Mesendoderm (in vitro differentiated cells): Measurements from ENCODE around the gene DOK3.
"Not testable (repeated sequence)": the region's sequence is repeated elsewhere in the genome, so short reads cannot be mapped to it uniquely, and the experiment has no call there.

Experiments
- DNase-seq: peaks from one replicate; pipeline ENCODE4 v3.0.0; 2013
- H2AK5ac ChIP-seq: 2 replicates; pipeline ENCODE4 v1.6.1; 2013; ENCODE audit warnings: low read length, inconsistent platforms
- H2BK120ac ChIP-seq: 2 replicates; pipeline ENCODE4 v1.6.1; 2013; ENCODE audit warnings: low read depth, mild to moderate bottlenecking, low read length, moderate library complexity, mixed read lengths
- H2BK15ac ChIP-seq: replicated peaks from 2 replicates; pipeline ENCODE4 v1.6.1; 2013; ENCODE audit warnings: low read depth, mild to moderate bottlenecking, moderate library complexity
- H2BK5ac ChIP-seq: 2 replicates; pipeline ENCODE4 v1.6.1; 2013; ENCODE audit warnings: low read length, inconsistent platforms
- H3K18ac ChIP-seq: 2 replicates; pipeline ENCODE4 v1.6.1; 2013; ENCODE audit warnings: mild to moderate bottlenecking, low read length, mixed read lengths
- H3K23ac ChIP-seq: one replicate; pipeline ENCODE4 v1.6.1; 2013; ENCODE audit warnings: low read length
- H3K27ac ChIP-seq: 2 replicates; pipeline ENCODE4 v1.5.1; 2013; ENCODE audit warnings: low read depth, mild to moderate bottlenecking, inconsistent platforms, low read length, moderate library complexity
- H3K27me3 ChIP-seq: 2 replicates; pipeline ENCODE4 v1.6.1; 2013; ENCODE audit warnings: low read length, control low read depth, mild to moderate bottlenecking, inconsistent platforms; ENCODE audit not compliant: insufficient read depth, poor library complexity
- H3K36me3 ChIP-seq: 2 replicates; pipeline ENCODE4 v1.6.1; 2013; ENCODE audit warnings: low read length, inconsistent platforms; ENCODE audit not compliant: control insufficient read depth, insufficient read depth
- H3K4ac ChIP-seq: one replicate; pipeline ENCODE4 v1.6.1; 2013; ENCODE audit warnings: low read depth, mild to moderate bottlenecking, low read length, moderate library complexity
- H3K4me1 ChIP-seq: 2 replicates; pipeline ENCODE4 v1.6.1; 2013; ENCODE audit warnings: low read depth, low read length, inconsistent platforms; ENCODE audit not compliant: control insufficient read depth
- H3K4me2 ChIP-seq: 2 replicates; pipeline ENCODE4 v1.6.1; 2013; ENCODE audit warnings: low read length
- H3K4me3 ChIP-seq: 2 replicates; pipeline ENCODE4 v1.5.1; 2013; ENCODE audit warnings: mild to moderate bottlenecking, low read length
- H3K56ac ChIP-seq: one replicate; pipeline ENCODE4 v1.6.1; 2013; ENCODE audit warnings: low read length
- H3K79me1 ChIP-seq: 2 replicates; pipeline ENCODE4 v1.6.1; 2013; ENCODE audit warnings: low read length, inconsistent platforms
- H3K79me2 ChIP-seq: 2 replicates; pipeline ENCODE4 v1.6.1; 2013; ENCODE audit warnings: mild to moderate bottlenecking, low read length; ENCODE audit not compliant: control insufficient read depth, insufficient read depth
- H3K9ac ChIP-seq: 2 replicates; pipeline ENCODE4 v1.6.1; 2013; ENCODE audit warnings: low read length, inconsistent platforms
- H4K5ac ChIP-seq: one replicate; pipeline ENCODE4 v1.6.1; 2013; ENCODE audit warnings: low read length
- H4K8ac ChIP-seq: one replicate; pipeline ENCODE4 v1.6.1; 2013; ENCODE audit warnings: low read depth, mild to moderate bottlenecking, control low read depth, low read length, moderate library complexity
- WGBS: extraction: QIAGEN DNeasy Blood & Tissue Kit; methylation state at CpG from one replicate; pipeline ENCODE4 v1.1.7; 2013; ENCODE audit warnings: low lambda C conversion rate, missing lambda C conversion rate; ENCODE audit not compliant: insufficient coverage; ENCODE audit errors: extremely low coverage; 5-methylcytosine and 5-hydroxymethylcytosine counted together

Gene DOK3

DNA sequence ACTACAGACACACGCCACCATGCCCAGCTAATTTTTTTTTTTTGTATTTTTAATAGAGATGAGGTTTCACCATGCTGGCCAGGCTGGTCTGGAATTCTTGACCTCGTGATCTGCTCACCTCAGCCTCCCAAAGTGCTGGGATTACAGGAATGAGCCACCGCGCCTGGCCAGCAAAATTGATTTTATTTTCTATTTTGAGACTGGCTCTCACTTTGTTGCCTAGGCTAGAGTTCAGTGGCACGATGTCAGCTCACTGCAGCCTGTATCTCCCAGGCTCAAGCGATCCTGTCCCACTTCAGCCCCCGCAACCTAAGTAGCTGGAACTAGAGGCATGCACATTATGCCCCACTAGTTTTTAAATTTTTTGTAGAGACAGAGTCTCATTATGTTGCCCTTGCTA is 24.8 kb upstream of the DOK3 start:
- not testable (repeated sequence) for H4K5ac ChIP-seq, DNase-seq, H3K4ac ChIP-seq, H3K27ac ChIP-seq, H3K4me3 ChIP-seq, H3K9ac ChIP-seq, H3K4me2 ChIP-seq, H2AK5ac ChIP-seq, H3K56ac ChIP-seq, H3K27me3 ChIP-seq, H2BK120ac ChIP-seq, H3K79me1 ChIP-seq, H3K23ac ChIP-seq, H2BK5ac ChIP-seq, H2BK15ac ChIP-seq, H3K18ac ChIP-seq, H4K8ac ChIP-seq, H3K79me2 ChIP-seq, H3K4me1 ChIP-seq
- no CpG with 5 or more reads among the region's 7 CpGs for WGBS
- peaks cover 11% of the 10 kb centered on the region for H3K36me3 ChIP-seq

DNA sequence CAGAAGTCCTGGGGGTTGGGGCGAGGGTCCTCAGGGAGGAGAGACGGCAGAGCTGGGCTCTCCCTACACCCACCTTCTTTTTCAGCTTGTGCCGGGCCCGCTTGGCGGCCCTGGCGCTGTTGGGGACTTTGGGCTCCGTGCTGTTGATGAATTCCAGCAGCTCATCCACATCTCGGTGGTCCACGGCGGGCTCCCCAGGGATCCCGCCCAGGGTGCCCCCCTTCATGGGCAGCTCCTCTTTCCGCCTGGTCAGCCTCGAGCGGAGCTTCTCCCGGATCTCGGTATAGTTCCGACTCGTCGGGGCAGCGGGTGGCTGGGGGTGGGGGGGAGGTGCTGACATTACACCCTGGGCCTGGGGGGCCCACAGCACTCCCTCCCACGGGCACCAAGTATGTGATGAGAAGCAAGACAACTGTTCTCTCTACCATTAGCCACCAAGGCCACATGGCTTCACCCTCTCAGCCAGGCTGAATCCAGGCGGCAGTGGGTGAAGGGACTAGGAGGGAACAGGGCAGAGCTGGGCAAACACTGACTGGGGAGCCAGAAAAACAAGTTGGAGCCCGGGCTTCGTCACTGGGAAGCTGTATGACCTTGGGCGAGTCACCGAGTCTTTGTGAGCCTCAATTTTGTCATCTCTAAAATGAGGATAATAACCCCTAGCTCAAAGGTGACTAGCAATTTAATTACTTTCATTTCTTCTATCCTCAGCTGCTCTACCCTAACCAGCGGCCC is 21.7 kb upstream of the DOK3 start:
- Histone ChIP-seq H3K4me1 (no peaks in the 10 kb centered on the region), H2BK120ac (no peak overlapping the region), H2BK5ac (no peak overlapping the region), H3K27me3 (no peaks in the 10 kb centered on the region), H3K27ac (no peak overlapping the region), H3K9ac (no peak overlapping the region), H3K18ac (no peak overlapping the region), H3K4me2 (no peak overlapping the region), H3K56ac (no peak overlapping the region), H2BK15ac (no peak overlapping the region), H3K79me1 (no peaks in the 10 kb centered on the region), H3K36me3 (peaks cover 17% of the 10 kb centered on the region), H3K79me2 (no peaks in the 10 kb centered on the region), H4K5ac (no peak overlapping the region), H3K4ac (no peak overlapping the region), H3K23ac (no peak overlapping the region), H2AK5ac (no peak overlapping the region), H4K8ac (no peak overlapping the region), H3K4me3 (no peak overlapping the region)
- DNase-seq: no peak
- WGBS: no CpG with 5 or more reads among the region's 27 CpGs

DNA sequence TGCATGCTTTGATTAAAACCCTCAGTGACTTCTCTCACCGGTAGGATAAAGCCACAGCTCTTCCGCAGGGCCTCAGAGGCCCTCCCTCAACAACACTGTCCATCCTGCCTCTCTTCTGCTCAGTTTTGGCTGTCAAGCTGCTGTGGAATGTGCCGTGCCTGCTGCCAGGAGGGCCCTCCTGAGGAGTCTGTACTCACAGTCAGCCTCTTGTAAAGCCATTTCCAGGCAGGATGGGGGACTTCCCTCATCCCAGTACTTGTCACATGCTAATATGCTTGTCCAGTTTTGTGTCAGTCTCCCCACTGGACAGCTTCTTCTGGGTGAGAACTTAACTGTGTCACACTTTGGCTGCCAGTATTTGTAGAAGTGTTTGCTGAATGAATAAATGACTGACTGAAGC is 21.0 kb upstream of the DOK3 start:
- Histone ChIP-seq H3K79me1 (no peaks in the 10 kb centered on the region), H3K4me1 (no peaks in the 10 kb centered on the region), H2AK5ac (no peak overlapping the region), H3K23ac (no peak overlapping the region), H3K4me3 (no peak overlapping the region), H3K27ac (no peak overlapping the region), H3K27me3 (no peaks in the 10 kb centered on the region), H4K5ac (no peak overlapping the region), H3K4me2 (no peak overlapping the region), H3K18ac (no peak overlapping the region), H3K36me3 (peaks cover 17% of the 10 kb centered on the region), H3K4ac (no peak overlapping the region), H3K56ac (no peak overlapping the region), H2BK120ac (no peak overlapping the region), H3K79me2 (no peaks in the 10 kb centered on the region), H2BK15ac (no peak overlapping the region), H2BK5ac (no peak overlapping the region), H4K8ac (no peak overlapping the region), H3K9ac (no peak overlapping the region)
- DNase-seq: no peak
- WGBS: no CpG with 5 or more reads among the region's 3 CpGs

DNA sequence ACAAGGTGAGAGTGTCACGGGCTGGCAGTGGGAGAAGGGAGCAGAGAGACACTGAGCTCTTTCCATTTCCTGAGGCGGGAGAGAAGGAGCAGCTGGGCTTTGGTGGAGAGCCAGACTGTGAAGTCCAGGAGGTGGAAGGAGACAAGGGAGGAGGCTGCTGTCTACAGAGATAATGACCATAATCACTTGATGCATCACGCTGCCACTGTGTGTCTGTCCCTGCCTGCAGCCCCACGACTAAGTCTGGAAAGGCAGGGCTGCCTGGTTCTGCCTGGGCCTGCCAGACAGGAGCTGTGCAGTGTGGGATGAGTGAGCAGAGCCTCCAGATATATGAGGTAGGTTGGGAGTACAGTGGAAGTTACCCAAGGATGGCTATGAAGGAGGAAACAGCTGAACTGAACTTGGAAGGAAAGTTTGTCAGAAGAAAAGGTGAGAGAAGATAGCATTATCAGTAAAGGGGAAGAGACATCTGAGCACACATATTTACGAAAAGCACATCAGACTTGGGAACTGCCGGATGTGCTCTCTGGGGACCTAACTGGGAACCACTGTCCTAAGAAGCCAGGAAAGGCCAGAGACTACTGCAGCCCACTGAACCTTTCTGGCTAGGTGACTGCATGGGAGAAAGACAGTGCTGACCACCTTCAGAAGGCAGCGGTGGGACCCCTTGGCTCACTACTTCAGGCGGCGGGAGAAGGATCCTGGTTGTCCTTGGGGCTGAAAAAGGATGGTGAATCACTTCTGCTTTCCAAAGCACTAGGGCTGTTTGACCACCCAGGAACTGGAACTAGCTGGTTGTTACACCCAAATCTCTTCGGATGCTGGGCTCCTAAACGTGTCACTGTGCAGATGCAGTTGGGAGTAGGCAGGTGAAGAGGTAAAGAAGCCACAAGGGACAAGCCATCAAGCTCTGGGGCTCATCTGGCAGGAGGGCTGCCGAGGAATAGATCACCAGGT is 19.9 kb upstream of the DOK3 start:
- no peak overlapping the region for H3K4me2 ChIP-seq
- no peak overlapping the region for H2BK120ac ChIP-seq
- no peak overlapping the region for H2BK5ac ChIP-seq
- no peak for DNase-seq
- no peaks in the 10 kb centered on the region for H3K79me2 ChIP-seq
- H3K4me1 ChIP-seq: no peaks in the 10 kb centered on the region
- no peak overlapping the region for H2AK5ac ChIP-seq
- no peak overlapping the region for H3K4ac ChIP-seq
- no peak overlapping the region for H4K5ac ChIP-seq
- no peaks in the 10 kb centered on the region for H3K79me1 ChIP-seq
- no peaks in the 10 kb centered on the region for H3K27me3 ChIP-seq
- H3K36me3 ChIP-seq: peaks cover 22% of the 10 kb centered on the region
- H4K8ac ChIP-seq: no peak overlapping the region
- no peak overlapping the region for H3K27ac ChIP-seq
- H3K4me3 ChIP-seq: no peak overlapping the region
- H3K18ac ChIP-seq: no peak overlapping the region
- no peak overlapping the region for H3K23ac ChIP-seq
- no peak overlapping the region for H2BK15ac ChIP-seq
- no peak overlapping the region for H3K9ac ChIP-seq
- WGBS: no CpG with 5 or more reads among the region's 12 CpGs
- H3K56ac ChIP-seq: no peak overlapping the region

DNA sequence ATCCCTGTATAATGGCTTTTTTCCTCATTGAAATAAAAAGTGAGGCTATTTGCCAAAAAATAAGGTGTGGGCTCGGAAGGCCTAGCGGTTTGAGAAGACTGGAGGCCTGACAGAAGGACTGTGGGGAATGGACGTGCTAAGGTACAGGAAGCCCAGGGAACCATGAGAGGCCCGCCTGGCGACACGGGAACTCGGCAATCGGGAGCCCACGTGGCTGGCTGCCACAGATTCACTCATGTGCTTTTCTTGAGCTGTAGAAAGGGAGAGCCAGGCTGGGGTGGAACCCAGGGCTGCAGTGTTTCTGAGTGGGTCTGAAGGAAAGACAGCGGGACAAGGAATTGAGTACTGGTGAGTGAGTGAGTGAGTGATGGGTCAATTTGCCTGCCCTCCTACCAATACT is 19.0 kb upstream of the DOK3 start:
- H4K8ac ChIP-seq: no peak overlapping the region
- H3K79me2 ChIP-seq: no peaks in the 10 kb centered on the region
- no peaks in the 10 kb centered on the region for H3K79me1 ChIP-seq
- no peaks in the 10 kb centered on the region for H3K27me3 ChIP-seq
- no peak overlapping the region for H3K9ac ChIP-seq
- H2BK120ac ChIP-seq: no peak overlapping the region
- H2BK5ac ChIP-seq: no peak overlapping the region
- no CpG with 5 or more reads among the region's 10 CpGs for WGBS
- no peaks in the 10 kb centered on the region for H3K4me1 ChIP-seq
- no peak for DNase-seq
- no peak overlapping the region for H3K18ac ChIP-seq
- H3K4ac ChIP-seq: no peak overlapping the region
- peaks cover 25% of the 10 kb centered on the region for H3K36me3 ChIP-seq
- H3K4me2 ChIP-seq: no peak overlapping the region
- no peak overlapping the region for H3K27ac ChIP-seq
- H3K56ac ChIP-seq: no peak overlapping the region
- H4K5ac ChIP-seq: no peak overlapping the region
- H3K4me3 ChIP-seq: no peak overlapping the region
- no peak overlapping the region for H2BK15ac ChIP-seq
- H3K23ac ChIP-seq: no peak overlapping the region
- no peak overlapping the region for H2AK5ac ChIP-seq
